Smooth muscle cell (in vitro differentiated cells): ENCODE measurements around the gene DIP2C. TPM values are rescaled to one million over a fixed set of nuclear protein-coding genes. Genes with fewer than 3 reads are reported as not detected.

Experiments
- DNase-seq: peaks from one replicate; lab custom pipeline; 2025; ENCODE audit not compliant: unreplicated experiment; lab: John Stamatoyannopoulos, UW
- H2AFZ ChIP-seq: fragments of 200-600 bp; sonication (generic); 2 replicates; pipeline ENCODE4 v1.6.0; 2016; ENCODE audit warnings: antibody characterized with exemption, low read depth, mild to moderate bottlenecking
- H3F3A ChIP-seq: fragments of 200-600 bp; sonication (generic); 2 replicates; pipeline ENCODE4 v1.6.0; 2017; ENCODE audit warnings: antibody characterized with exemption, low read depth
- H3K27ac ChIP-seq: fragments of 200-600 bp; sonication (generic); 2 replicates; pipeline ENCODE4 v1.5.1; 2016; ENCODE audit warnings: low read depth, mild to moderate bottlenecking
- H3K27me3 ChIP-seq: fragments of 200-600 bp; sonication (generic); 2 replicates; pipeline ENCODE4 v1.6.1; 2016; ENCODE audit warnings: low read depth, mild to moderate bottlenecking
- H3K36me3 ChIP-seq: fragments of 200-600 bp; sonication (generic); 2 replicates; pipeline ENCODE4 v1.5.1; 2016; ENCODE audit warnings: low read depth
- H3K4me1 ChIP-seq: fragments of 200-600 bp; sonication (generic); 2 replicates; pipeline ENCODE4 v1.5.1; 2016; ENCODE audit warnings: low read depth
- H3K4me2 ChIP-seq: fragments of 200-600 bp; sonication (generic); 2 replicates; pipeline ENCODE4 v1.6.0; 2016; ENCODE audit warnings: mild to moderate bottlenecking
- H3K4me3 ChIP-seq: fragments of 200-600 bp; sonication (generic); 2 replicates; pipeline ENCODE4 v1.5.1; 2016; ENCODE audit warnings: mild to moderate bottlenecking
- H3K79me2 ChIP-seq: fragments of 200-600 bp; sonication (generic); 2 replicates; pipeline ENCODE4 v1.6.0; 2016; ENCODE audit warnings: low read depth, mild to moderate bottlenecking
- H3K9ac ChIP-seq: fragments of 200-600 bp; sonication (generic); 2 replicates; pipeline ENCODE4 v1.6.0; 2016; ENCODE audit warnings: low read depth
- H3K9me3 ChIP-seq: fragments of 200-600 bp; sonication (generic); replicated peaks from 2 replicates; pipeline ENCODE4 v1.5.1; 2016; ENCODE audit warnings: low read depth
- H4K20me1 ChIP-seq: fragments of 200-600 bp; sonication (generic); 2 replicates; pipeline ENCODE4 v1.6.0; 2016; ENCODE audit warnings: low read depth
- CTCF ChIP-seq: fragments of 200-600 bp; sonication (generic); IDR thresholded peaks from 2 replicates; pipeline ENCODE4 v1.5.1; 2017; ENCODE audit warnings: borderline replicate concordance, mild to moderate bottlenecking, antibody characterized with exemption; ENCODE audit not compliant: insufficient read depth, poor library complexity, severe bottlenecking
- WGBS: methylation state at CpG from one replicate; pipeline ENCODE4 v1.1.7; 2016; ENCODE audit warnings: low lambda C conversion rate; 5-methylcytosine and 5-hydroxymethylcytosine counted together
- polyA plus RNA-seq: library from polyadenylated mRNA; unstranded; fragments of >200 nt; fragmentation: Nextera tagmentation; extraction: Ambion mirVana; gene quantifications from 2 replicates; pipeline ENCODE4 v1.2.1, GENCODE V29; 2016
- total RNA-seq: library from RNA; depleted of rRNA; stranded (reverse); fragments of >200 nt; gene quantifications from 2 replicates; pipeline ENCODE4 v1.2.3, GENCODE V29; 2014

The DIP2C gene
- total and polyA plus RNA-seq, 2 experiments from 2014 or later = 14.9 to 15.3 TPM

GRCh38 chr10:508726-509125, 180.7 kb downstream of the DIP2C start:
- H3K27ac ChIP-seq = no peak overlapping the region
- no peak overlapping the region for H3K9ac ChIP-seq
- H3F3A ChIP-seq = no peaks in the 10 kb centered on the region
- no peaks in the 10 kb centered on the region for H3K27me3 ChIP-seq
- TF ChIP-seq CTCF = no peak
- H3K4me3 ChIP-seq = no peak overlapping the region
- H3K79me2 ChIP-seq = peaks cover 49% of the 10 kb centered on the region
- H3K36me3 ChIP-seq = no peaks in the 10 kb centered on the region
- H2AFZ ChIP-seq = no peak overlapping the region
- 93% methylated on average over 13 of the region's 13 CpGs for WGBS
- no peak overlapping the region for H3K4me2 ChIP-seq
- H3K9me3 ChIP-seq = no peaks in the 10 kb centered on the region
- peaks cover 3% of the 10 kb centered on the region for H3K4me1 ChIP-seq
- H4K20me1 ChIP-seq = peaks cover 83% of the 10 kb centered on the region
- DNase-seq = no peak

GRCh38 chr10:507908-508444, 181.5 kb downstream of the DIP2C start:
- H3K4me1 ChIP-seq = peaks cover 3% of the 10 kb centered on the region
- no peak overlapping the region for H3K4me2 ChIP-seq
- WGBS = 97% methylated on average over 12 of the region's 12 CpGs
- H3K27ac ChIP-seq = no peak overlapping the region
- H2AFZ ChIP-seq = no peak overlapping the region
- H3K79me2 ChIP-seq = peaks cover 54% of the 10 kb centered on the region
- H3F3A ChIP-seq = no peaks in the 10 kb centered on the region
- H3K4me3 ChIP-seq = no peak overlapping the region
- no peak for DNase-seq
- no peak for TF ChIP-seq CTCF
- H3K27me3 ChIP-seq = no peaks in the 10 kb centered on the region
- H3K9ac ChIP-seq = no peak overlapping the region
- H4K20me1 ChIP-seq = peaks cover 88% of the 10 kb centered on the region
- H3K9me3 ChIP-seq = no peaks in the 10 kb centered on the region
- no peaks in the 10 kb centered on the region for H3K36me3 ChIP-seq

GRCh38 chr10:507355-507699, 182.1 kb downstream of the DIP2C start:
- Histone ChIP-seq H3K4me2 (no peak overlapping the region), H3K9ac (no peak overlapping the region)

More at GRCh38 chr10:507355-507699, 182.1 kb downstream of the DIP2C start:
- Histone ChIP-seq H3F3A (no peaks in the 10 kb centered on the region), H4K20me1 (peaks cover 88% of the 10 kb centered on the region), H3K27ac (no peak overlapping the region), H3K9me3 (no peaks in the 10 kb centered on the region), H3K4me1 (peaks cover 3% of the 10 kb centered on the region), H3K36me3 (no peaks in the 10 kb centered on the region), H3K4me3 (no peak overlapping the region), H3K79me2 (peaks cover 55% of the 10 kb centered on the region), H2AFZ (no peak overlapping the region), H3K27me3 (no peaks in the 10 kb centered on the region)
- 96% methylated on average over 16 of the region's 16 CpGs for WGBS
- no peak for TF ChIP-seq CTCF
- DNase-seq = no peak
